ENCODE results near the gene TMIE.

Gene TMIE

DNA sequence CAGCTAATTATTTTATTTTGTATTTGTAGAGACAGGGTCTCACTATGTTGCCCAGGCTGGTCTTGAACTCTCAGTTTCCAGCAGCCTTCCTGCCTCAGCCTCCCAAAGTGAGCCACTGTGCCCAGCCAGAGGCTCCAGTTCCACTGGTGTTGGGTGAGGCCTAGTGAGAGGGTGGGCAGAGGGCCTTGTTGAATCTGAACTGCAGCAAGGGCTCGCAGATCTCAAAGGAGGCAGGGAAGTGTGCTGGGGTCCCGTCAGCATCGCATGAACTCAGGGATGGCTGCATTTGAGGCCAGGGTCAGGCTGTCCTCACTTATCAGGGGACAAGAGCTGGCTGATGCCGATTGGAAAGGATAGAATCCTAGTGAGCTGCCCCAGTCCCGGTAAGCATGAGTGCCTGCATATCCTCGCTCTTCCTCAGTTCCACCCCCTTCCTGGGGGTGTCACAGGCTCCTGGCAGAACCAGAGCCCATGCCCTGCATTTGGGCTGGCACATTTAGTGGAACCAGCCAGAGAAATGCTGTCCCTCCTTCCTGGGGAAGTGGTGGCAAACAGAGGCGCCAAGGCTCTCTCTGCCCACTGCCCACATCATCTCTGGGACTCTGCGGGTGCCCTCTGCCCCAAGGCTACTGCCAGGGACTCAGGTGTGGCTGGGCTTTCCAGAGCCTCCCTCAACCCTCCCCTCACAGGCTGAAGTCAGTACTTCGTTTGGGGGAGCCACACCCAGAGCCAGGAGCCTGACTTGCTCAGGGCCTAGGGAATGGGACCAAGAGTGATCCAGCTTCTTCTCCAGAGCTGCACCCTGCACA is 31.8 kb upstream of the TMIE start:
- DNase-seq: no peak

- no peak for DNase-seq
These were observed 30.9 kb upstream of the TMIE start for GRCh38 chr3:46670000-46670890.

- DNase-seq: no peak
These were observed 30.2 kb upstream of the TMIE start for GRCh38 chr3:46670891-46671427.

DNA sequence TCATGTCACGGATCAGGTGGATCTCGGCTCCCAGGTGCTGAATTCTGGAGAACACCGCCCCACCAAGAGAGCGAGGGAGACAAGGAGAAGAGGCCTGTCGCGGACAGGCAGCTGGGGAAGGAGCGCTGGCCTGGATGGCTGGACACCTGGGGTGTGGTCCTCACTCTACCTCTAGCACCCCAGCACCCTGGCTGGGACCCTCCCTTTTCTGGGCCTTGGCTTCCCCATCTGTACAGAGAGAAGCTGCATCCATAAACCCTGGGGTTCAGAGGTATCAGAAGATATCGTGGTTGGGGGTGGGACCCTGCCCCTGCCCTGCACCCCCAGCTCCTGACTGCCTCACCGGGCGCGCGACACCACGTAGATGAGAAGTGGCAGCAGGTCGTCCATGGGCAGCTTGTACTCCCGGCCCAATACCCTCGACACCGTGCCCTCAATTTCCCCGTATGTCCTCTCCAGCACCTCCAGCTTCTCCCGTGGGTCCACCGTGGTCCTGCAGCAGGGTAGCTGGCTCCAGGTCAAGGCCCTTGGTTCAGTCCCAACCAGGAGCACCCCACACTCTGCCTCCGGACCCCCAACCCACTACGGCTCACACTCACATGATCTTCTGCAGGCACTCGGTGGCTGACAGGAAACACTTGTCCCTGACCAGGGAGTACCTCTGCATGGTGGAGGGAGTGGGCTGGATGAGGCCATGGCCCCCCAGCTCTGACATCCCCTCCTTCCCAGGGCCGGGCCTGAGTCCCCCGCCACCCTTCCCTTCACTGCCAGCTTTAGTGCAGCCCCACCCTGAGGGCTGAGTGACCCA is 29.4 kb upstream of the TMIE start:
- DNase-seq: no peak

- DNase-seq: no peak
These were observed 28.9 kb upstream of the TMIE start for GRCh38 chr3:46672349-46672695.

- no peak for DNase-seq
These were observed 27.8 kb upstream of the TMIE start for GRCh38 chr3:46673151-46674030.

DNA sequence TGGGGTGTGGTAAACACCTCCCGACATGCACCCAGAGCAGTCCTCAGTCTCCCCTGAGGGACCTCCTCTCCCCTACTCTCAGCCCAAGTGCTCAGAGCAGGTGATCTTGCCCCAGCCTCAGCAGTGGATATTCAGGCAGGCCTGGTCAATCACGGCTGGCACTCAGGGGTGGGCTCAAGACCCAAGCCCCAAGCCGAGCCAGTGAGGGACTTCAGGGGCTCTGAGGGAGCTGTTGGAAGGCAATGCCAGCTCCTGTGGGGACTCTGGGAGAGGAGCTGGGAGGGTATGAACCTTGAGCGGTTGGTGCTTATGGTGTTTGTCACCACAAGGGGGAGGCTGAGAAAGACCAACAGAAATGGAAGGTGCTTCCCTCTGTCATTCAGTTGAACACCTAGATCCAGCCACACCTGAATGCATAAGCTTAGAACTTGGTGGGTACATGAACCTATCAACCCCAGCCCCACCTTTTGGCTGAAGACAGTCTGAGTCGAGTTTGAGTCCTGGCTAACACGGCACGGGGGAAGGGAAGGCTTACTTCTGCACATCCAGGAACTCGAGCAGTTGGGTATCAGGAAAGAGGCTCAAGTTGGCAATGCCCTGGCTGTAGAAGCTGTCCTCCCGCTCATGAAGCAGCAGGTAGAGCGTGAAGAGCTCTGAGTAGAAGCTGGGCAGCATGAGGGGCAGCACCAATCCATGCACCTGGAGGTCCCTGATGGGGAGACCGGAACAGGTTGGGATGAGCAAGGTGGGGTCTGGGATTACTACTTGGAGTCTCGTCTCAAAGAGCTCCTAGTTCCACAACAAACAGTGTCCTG is 27.0 kb upstream of the TMIE start:
- peak; percentile 29 for DNase-seq

DNA sequence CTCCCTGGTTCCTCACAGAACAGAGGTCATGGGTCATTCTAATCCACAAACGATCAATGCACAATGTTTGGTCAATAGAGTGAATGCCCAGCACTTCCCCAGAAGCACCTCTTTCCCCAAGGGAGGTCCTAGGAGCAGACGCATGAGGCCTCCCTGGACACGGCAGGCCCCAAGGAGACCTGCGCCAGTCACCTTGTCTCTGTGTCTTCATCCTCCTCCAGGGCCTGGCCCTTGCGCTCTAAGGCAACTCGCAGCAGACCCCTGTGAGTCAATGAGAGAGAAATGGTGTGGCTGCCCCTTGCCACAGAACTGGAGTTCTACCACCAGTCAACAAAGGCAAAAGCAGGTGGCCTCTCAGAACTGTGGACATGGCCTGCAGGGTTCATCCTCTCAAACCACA is 25.8 kb upstream of the TMIE start:
- no peak for DNase-seq

DNA sequence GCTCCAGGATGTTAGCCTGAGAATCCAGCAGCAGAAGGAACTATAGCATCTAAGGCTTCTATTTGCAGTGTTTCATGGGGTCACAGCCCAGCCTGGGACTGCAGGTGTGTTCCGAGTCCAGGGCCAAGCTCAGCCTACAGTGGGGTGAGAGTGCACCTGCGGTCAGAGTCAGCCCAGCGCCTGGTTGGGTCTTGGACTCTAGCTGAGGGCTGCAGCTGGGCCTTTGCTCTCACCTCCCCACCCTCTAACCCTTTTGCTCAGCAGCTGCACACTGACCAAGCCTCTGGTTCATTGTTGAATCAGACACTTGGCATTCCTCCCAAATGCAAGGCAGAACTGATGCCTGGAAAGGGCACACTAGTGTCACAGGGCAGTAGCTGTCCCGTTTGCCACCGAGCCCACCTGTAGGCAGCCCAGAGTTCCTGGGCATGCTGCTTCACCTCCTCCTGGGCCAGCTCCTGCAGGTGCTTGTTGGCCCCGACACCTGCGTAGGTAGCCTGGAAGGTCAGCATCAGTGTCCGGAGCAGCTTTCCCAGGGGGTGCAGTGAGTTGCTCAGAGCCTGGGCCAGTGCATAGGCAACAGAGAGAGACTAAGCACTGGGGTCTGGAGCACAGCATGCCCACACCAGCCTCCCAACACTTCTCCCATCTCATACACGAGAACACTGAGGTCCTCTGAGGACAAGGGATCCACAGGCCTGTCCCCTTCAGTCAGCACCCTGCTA is 25.2 kb upstream of the TMIE start:
- DNase-seq: peak; percentile 98

- no peak for DNase-seq
These were observed 24.4 kb upstream of the TMIE start for GRCh38 chr3:46676601-46677410.

GRCh38 chr3:46677411-46677726 is 23.8 kb upstream of the TMIE start:
- DNase-seq: no peak

- no peak for DNase-seq
These were observed 22.9 kb upstream of the TMIE start for GRCh38 chr3:46678280-46678679.

GRCh38 chr3:46679681-46680080 is 21.5 kb upstream of the TMIE start:
- DNase-seq: no peak

DNA sequence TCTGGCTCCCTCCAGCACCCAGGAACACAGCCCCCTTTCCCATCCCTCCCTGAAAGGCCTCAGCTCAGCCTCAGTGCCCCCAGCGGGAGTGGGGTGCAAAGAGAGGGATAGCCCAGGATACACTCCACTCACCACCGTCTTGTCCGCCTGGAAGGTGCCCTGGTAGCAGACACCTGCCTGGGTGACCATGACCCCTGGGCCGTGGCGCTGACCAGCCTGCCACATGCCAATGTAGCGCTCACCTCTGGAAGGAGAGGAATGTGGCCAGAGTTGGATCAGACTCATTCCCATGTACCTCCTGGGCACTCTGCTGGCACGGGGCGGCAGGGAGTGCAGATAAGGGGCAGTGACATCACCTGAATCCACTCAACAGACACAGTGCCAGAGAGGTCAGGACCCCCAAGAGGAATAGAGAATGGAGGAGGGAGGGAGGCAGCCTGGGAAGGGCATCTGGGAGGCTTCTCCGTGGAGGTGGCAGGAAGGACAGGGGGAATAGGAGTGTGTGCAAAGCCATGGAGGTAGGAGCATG is 20.8 kb upstream of the TMIE start:
- DNase-seq: no peak

GRCh38 chr3:46681387-46681786 is 19.8 kb upstream of the TMIE start:
- DNase-seq: no peak

DNA sequence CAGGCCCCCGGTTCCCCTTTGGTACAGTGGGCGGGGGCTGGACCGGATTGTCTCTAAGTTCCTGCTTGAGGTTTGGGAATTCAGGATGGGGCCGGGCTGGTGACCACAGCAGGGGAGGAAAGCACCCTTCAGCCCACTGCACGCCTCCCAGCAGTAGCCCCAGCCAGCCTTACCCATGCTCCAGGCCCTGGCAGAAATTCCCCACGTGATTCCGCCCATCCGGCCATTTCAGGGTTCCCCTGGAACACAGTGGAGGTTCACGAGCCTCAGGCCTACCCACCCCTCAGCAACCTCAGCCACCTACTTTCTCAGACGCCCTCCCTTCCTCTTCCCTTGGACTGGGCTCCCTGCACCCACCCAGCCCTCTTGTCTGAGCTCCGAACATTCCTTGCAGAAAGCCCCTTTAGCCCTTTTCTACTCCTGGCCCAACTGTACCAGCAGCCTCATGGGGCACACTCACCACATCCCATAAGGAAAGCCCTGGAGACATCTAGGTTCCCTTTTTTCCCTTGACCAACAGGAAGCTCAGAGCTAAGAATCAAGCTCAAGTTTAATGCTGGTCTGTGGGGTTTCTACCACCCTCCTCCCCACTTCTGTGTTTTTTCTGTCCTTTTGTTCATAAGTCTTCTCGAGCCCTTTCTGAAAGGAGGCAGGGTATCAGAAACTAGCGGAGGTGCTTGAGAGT is 19.2 kb upstream of the TMIE start:
- DNase-seq: no peak

- DNase-seq: no peak
These were observed 18.2 kb upstream of the TMIE start for GRCh38 chr3:46682974-46683373.

- DNase-seq: no peak
These were observed 16.3 kb upstream of the TMIE start for GRCh38 chr3:46684891-46685290.

GRCh38 chr3:46685446-46685845 is 15.7 kb upstream of the TMIE start:
- no peak for DNase-seq
